Measurements from ENCODE around the gene OSBPL2.

GRCh38 chr20:62315773-62316172 is 77.5 kb downstream of the OSBPL2 start:
- TF ChIP-seq MYC (IDR thresholded peaks at IDR 0.05; ENCODE audit: low read depth, low read length): no peak
- no peak for TF ChIP-seq POLR2A (IDR thresholded peaks at IDR 0.05; ENCODE audit: low read depth, low read length)
- no peak for TF ChIP-seq CTCF (IDR thresholded peaks at IDR 0.05; ENCODE audit: extremely low read depth in 1 of 2, insufficient read depth in 1 of 2, low read depth in 1 of 2, low read length in 2 of 2)
- TF ChIP-seq POLR2AphosphoS5 (IDR thresholded peaks at IDR 0.05; ENCODE audit: insufficient read depth, low read depth, low read length): no peak
- TF ChIP-seq JUN (IDR thresholded peaks at IDR 0.05; ENCODE audit: borderline replicate concordance, insufficient read depth, insufficient read length, low read depth): no peak
- TF ChIP-seq MAX (IDR thresholded peaks at IDR 0.05; ENCODE audit: insufficient read depth, insufficient read length): no peak
- TF ChIP-seq FOS (IDR thresholded peaks at IDR 0.05; ENCODE audit: borderline replicate concordance, insufficient read depth, low read length): no peak

Data from endothelial cell of umbilical vein (primary cell).